Endothelial cell of umbilical vein (primary cell): Measurements from ENCODE around the gene RPL12.

Experiments
- EZH2 ChIP-seq: IDR thresholded peaks from 2 replicates; pipeline ENCODE4 v1.6.1; 2012; ENCODE audit warnings: borderline replicate concordance, low read depth, mild to moderate bottlenecking, moderate library complexity, low read length, inconsistent platforms; ENCODE audit not compliant: severe bottlenecking
- FOS ChIP-seq: IDR thresholded peaks from 2 replicates; pipeline ENCODE4 v1.6.1; 2011; ENCODE audit warnings: mild to moderate bottlenecking, low read length, moderate library complexity, borderline replicate concordance; ENCODE audit not compliant: insufficient read depth
- GATA2 ChIP-seq: IDR thresholded peaks from 2 replicates; pipeline ENCODE4 v1.7.0; 2011; ENCODE audit warnings: low read depth, mild to moderate bottlenecking, moderate library complexity, mixed read lengths, low read length; ENCODE audit not compliant: insufficient read length, insufficient read depth
- MYC ChIP-seq: IDR thresholded peaks from one replicate; pipeline ENCODE4 v1.6.1; 2011; ENCODE audit warnings: mild to moderate bottlenecking, low read depth, low read length
- POLR2A ChIP-seq: IDR thresholded peaks from 2 replicates; pipeline ENCODE4 v1.6.1; 2012; ENCODE audit warnings: low read depth, mild to moderate bottlenecking, control low read depth, low read length
- POLR2AphosphoS5 ChIP-seq: IDR thresholded peaks from 2 replicates; pipeline ENCODE4 v1.6.1; 2012; ENCODE audit warnings: low read depth, mild to moderate bottlenecking, control low read depth, low read length, moderate library complexity; ENCODE audit not compliant: insufficient read depth
- TF ChIP-seq, protein P1 (sequence below), 2 donors: IDR thresholded peaks; 1 replicate in 1 of 2; 2 replicates in 1 of 2; pipeline ENCODE4 v1.5.1; 2011; ENCODE audit warnings: low read length in 2 of 2, mild to moderate bottlenecking in 2 of 2, moderate library complexity in 2 of 2, control low read depth in 1 of 2, inconsistent platforms in 1 of 2, low read depth in 1 of 2; ENCODE audit not compliant: insufficient read depth in 1 of 2; ENCODE audit errors: extremely low read depth in 1 of 2

- TF ChIP-seq, protein P1, sequence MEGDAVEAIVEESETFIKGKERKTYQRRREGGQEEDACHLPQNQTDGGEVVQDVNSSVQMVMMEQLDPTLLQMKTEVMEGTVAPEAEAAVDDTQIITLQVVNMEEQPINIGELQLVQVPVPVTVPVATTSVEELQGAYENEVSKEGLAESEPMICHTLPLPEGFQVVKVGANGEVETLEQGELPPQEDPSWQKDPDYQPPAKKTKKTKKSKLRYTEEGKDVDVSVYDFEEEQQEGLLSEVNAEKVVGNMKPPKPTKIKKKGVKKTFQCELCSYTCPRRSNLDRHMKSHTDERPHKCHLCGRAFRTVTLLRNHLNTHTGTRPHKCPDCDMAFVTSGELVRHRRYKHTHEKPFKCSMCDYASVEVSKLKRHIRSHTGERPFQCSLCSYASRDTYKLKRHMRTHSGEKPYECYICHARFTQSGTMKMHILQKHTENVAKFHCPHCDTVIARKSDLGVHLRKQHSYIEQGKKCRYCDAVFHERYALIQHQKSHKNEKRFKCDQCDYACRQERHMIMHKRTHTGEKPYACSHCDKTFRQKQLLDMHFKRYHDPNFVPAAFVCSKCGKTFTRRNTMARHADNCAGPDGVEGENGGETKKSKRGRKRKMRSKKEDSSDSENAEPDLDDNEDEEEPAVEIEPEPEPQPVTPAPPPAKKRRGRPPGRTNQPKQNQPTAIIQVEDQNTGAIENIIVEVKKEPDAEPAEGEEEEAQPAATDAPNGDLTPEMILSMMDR (IDR thresholded peaks at IDR 0.05; ENCODE audit: extremely low read depth in 1 of 2, insufficient read depth in 1 of 2, low read depth in 1 of 2, low read length in 2 of 2) = no peak
- peak; percentile 100 for TF ChIP-seq POLR2AphosphoS5
- peak; percentile 99 for TF ChIP-seq POLR2A
- TF ChIP-seq GATA2 = no peak
- no peak for TF ChIP-seq FOS
- TF ChIP-seq EZH2 = no peak
- TF ChIP-seq MYC = no peak
Observed at GRCh38 chr9:127450830-127451607, at the start of gene RPL12, which contains the start of gene LRSAM1.
